ENCODE data around the gene FGD6.
"Not testable (repeated sequence)": the region's sequence is repeated elsewhere in the genome, so short reads cannot be mapped to it uniquely, and the experiment has no call there.

Gene FGD6

DNA sequence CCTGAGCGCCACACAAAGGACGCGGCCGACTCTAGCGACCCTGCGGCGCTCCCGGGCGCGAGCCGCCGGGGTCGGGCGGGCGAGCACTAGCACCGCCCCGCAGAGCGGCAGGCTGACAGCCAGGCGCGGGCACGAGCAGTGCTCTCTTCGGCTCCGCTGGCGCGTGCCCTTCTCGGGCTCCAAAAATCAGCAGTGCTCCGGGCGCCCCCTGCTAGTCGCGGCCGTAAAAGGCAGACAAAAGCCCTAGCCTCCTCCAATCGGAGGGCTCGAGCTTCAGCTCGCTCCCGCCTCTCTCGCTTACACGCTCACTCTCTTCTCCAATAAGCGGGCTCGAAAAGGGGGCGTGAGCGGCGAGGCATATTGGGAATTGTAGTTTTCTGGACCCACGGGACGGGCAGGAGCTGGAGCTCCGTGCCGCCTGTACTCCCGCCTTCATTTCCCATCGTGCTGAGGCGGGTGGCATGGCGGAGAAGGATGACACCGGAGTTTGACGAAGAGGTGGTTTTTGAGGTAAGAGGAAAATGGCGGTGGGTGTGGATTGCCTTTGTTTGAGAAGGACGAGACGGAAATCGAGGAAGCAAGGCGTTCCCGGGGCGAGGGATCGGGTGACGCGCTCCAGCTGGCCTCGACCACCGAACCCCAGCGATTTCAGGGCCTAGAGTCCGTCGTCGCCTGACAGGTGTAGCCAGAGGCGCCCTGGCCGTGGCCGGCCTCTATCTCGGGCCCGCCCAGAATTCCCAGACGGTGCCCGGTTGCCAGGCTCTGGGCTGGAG, at the start of gene FGD6, which contains the start of gene VEZT:
Gene FGD6 (minus strand): TSS at position 91 of the 773 bp plus-strand sequence. CDS start 227 bp downstream, outside the sequence.
Gene VEZT (plus strand): TSS at position 431 of the 773 bp plus-strand sequence. CDS start 44 bp downstream, at position 475.
- DNase-seq (ENCODE audit: low read depth, low spot score): peak; percentile 94
- H3K27ac ChIP-seq: peak within 1 kb of the TSS; percentile 94

DNA sequence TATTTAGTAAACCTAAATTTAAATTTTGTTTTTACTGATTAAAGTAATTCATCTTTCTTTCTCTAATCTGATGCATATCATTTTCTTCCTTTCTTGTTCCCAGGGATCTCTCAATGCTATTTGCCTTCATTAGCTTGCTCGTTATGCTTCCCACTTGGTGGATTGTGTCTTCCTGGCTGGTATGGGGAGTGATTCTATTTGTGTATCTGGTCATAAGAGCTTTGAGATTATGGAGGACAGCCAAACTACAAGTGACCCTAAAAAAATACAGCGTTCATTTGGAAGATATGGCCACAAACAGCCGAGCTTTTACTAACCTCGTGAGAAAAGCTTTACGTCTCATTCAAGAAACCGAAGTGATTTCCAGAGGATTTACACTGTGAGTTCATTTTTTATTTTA, 49.0 kb upstream of the FGD6 start:
- no peak for DNase-seq (ENCODE audit: low read depth, low spot score)
- no peak overlapping the region for H3K27ac ChIP-seq

DNA sequence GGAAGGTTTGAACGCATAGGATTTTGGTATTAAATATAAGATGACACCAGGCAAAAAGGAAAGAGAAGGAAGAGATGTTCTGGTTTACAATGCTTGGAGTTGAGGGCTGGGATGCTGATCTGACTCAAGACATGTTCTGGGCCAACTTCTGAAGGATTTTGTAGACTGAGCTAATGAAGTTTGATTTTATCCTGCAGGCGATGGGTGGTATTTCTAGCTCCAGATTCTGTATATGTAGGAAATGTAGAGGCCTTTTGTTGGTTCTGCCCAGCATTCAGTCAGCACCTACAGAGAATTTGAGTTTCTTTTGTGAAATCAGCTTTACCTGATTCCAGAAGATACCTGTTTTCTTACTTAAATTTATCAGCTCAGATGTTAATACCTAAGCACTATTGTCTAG, 48.5 kb upstream of the FGD6 start:
- DNase-seq (ENCODE audit: low read depth, low spot score): no peak
- H3K27ac ChIP-seq: no peak overlapping the region

DNA sequence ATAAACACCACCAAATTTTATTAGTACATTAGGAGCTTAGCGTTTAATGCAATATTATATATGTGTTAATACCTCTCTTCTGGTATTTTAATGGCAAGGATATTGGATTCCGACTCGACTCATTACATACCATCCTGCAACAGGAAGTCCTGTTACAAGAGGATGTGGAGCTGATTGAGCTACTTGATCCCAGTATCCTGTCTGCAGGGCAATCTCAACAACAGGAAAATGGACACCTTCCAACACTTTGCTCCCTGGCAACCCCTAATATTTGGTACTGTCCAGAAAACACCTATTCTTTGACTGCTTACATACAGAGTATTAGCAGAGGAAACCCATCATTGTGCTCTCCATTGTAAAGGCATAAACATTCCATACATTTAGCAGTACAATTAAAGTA, 45.5 kb upstream of the FGD6 start:
- no peak for DNase-seq (ENCODE audit: low read depth, low spot score)
- H3K27ac ChIP-seq: no peak overlapping the region

DNA sequence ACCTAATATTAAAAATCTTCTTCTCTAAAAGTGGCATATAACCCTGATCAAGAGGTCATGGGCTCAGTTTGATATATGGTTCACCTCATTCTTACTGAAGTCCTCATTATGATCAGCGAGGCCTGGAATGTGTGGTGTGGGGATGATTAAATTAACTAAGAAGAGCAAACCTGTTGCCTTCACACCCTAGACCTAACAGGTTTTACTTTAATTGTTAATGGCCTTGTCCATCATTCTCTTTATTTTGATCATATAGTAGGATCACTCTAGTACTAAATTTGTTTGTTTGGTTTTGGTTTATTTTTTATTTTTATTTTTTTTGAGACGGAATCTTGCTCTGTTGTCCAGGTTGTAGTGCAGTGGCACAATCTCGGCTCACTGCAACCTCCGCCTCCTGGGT, 43.8 kb upstream of the FGD6 start:
- no peak for DNase-seq (ENCODE audit: low read depth, low spot score)

DNA sequence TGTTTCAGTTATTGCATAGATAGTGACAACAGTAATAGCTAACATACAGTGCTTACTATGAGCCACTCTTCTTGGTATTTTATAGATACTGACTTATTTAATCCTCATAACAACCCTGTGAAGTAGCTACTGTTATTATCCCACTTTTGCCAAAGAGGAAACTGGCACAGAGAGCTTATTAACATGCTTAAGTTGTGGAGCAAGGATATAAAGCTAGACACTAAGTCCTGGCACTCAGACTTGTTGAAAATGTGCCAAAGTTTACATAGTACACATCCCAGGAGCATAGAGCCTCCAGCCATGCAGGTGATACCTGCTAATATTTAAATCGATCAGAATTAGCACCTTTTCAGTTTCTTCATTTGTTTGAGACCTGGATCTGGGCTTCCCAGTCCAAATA, 42.1 kb upstream of the FGD6 start:
- DNase-seq (ENCODE audit: low read depth, low spot score): no peak
- no peak overlapping the region for H3K27ac ChIP-seq

More for the DNA sequence above, 43.8 kb upstream of the FGD6 start:
- H3K27ac ChIP-seq: no peak overlapping the region

DNA sequence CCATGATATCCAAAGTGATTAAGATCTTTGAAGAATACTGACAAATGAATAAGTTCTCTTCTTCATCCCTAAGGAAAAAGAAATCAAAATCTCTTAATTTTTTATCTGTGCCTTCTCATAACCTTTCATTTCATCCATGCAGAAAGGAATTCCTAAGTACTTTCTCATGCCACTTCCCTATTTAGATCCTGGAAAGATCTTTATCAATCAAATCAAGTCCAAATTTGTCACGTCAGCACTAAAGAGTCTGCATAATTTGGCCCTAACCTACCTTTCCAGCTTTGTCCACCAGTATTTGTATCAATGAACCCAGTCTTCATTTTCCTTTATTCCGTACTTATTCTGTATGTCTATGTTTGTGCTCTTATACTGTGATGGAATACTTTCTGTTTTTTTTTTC, 41.5 kb upstream of the FGD6 start:
- no peak for DNase-seq (ENCODE audit: low read depth, low spot score)
- peak overlapping the region; percentile 34 for H3K27ac ChIP-seq

DNA sequence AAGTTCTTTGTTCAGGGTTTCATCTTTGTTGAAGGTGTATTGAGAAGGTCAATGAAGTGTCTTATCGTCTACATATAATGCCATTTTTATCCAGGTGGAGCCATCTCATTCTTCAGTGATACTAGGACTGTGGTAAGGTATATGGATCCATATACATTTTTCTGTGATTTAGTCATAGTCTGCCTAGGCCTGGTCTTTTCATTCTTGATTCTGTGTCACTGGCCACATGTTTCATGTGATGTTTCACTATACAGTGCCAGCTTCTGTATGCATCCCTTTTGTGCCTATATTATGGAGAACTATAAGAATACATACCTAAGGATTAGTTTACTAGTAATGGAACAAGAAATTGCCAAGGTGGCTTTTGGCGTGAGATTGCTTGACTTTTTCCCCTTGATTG, 40.9 kb upstream of the FGD6 start:
- no peak for DNase-seq (ENCODE audit: low read depth, low spot score)
- peak overlapping the region; percentile 34 for H3K27ac ChIP-seq

DNA sequence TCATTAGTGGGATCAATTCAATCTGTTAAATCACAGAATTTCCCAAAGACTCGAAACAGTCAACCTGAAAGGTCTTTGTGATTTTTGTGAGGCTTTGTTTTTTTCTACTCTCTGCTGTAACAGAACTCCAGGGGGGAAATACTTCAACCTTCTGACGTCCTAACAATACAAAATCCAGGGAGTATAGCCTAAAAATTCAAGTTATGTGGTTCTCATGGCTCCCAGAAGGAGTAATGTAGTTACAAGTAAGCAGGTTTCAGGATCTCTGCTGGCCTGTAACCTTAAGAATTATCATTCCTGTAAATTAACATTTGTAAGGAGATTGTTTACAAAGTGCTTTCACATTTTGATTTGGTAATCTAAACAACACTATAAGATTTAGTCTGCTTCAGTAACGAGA, 40.3 kb upstream of the FGD6 start:
- peak overlapping the region; percentile 34 for H3K27ac ChIP-seq
- no peak for DNase-seq (ENCODE audit: low read depth, low spot score)

DNA sequence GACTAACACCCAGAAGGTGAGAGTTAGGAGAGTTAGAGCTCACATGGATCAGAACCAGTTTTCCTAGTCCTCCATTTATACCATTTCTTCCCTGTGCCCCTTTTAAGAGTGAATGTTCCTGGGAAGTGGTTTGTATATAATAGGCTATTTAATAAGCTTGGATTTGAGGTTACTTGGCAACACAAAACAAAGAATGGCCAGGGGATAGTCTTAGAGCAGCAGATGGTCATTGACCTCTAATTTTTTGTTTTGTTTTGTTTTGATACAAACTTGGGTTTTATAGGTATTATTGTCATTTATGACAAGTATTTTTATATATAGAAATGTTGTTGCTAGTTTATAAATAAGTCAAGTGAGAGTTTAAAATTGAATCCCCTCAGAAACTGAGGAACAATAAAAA, 36.1 kb upstream of the FGD6 start:
- H3K27ac ChIP-seq: no peak overlapping the region
- DNase-seq (ENCODE audit: low read depth, low spot score): no peak

DNA sequence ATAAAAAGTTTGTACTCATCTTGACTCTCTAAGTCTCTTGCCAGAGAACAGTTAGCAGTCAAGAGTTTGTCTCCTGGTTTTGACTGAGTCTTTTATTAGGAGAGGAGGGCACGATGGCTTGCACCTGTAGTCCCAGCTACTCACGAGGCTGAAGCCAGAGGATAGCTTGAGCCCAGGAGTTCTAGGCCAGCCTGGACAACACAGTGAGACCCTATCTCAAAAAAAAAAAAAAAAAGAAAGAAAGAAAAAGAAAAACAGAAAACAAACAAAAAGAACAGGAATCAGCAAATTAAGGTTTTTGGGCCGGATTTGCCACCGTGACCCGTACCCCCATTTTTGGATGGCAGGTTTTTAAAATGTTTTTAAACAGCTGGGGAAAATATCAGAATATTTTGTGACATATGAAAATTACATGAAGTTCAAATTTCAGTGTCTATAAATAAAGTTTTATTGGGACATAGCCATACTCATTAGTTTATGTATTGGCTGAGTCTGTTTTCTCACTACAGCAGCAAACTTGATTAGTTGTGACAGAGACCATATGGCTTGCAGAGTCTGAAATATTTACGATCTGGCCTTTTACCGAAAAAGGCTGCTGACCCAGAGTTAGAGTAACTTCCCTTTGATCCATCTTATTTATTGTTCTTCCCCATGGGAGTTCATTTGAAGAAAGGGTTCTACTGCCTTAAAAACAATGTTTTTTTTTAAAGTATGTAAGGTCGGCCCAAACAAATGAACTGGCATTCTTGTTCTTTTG, 31.5 kb upstream of the FGD6 start:
- no peak overlapping the region for H3K27ac ChIP-seq

DNA sequence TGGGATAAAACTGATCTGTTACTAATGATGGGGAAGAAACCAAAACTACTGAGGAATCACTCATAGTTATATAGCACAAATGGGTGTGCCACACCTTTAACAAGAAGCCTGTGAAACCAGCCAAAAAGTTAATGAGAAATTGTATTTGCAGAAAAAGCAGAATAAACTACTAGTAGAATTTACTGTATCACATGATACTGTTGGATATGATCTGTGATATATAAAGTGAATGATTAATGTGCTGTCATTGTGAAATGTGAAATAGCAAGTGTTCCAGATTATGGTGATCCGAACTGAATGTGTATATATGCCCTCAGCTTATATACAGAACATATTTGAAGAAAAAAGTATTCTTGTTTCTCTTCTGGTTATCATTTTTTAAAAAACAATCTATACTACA, 30.8 kb upstream of the FGD6 start:
- no peak for DNase-seq (ENCODE audit: low read depth, low spot score)
- no peak overlapping the region for H3K27ac ChIP-seq

More for the DNA sequence above, 31.5 kb upstream of the FGD6 start:
- DNase-seq (ENCODE audit: low read depth, low spot score): no peak

DNA sequence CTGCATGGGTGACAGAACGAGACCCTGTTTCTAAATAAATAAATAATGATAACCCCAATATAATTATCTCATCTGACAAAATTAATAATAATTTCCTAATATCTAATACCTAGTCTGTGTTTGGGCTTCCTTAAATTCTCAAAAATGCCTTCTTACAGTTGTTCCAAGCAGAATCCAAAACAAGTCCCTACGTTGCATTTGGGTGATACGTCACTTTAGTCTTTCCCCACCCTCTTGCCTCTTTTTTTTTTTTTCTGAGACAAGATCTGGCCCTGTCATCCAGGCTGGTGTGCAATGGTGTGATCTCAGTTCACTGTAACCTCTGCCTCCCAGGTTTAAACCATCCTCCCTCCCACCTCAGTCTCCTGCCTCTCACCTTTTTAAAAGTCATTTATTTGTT, 27.1 kb upstream of the FGD6 start:
- no peak for DNase-seq (ENCODE audit: low read depth, low spot score)
- no peak overlapping the region for H3K27ac ChIP-seq

DNA sequence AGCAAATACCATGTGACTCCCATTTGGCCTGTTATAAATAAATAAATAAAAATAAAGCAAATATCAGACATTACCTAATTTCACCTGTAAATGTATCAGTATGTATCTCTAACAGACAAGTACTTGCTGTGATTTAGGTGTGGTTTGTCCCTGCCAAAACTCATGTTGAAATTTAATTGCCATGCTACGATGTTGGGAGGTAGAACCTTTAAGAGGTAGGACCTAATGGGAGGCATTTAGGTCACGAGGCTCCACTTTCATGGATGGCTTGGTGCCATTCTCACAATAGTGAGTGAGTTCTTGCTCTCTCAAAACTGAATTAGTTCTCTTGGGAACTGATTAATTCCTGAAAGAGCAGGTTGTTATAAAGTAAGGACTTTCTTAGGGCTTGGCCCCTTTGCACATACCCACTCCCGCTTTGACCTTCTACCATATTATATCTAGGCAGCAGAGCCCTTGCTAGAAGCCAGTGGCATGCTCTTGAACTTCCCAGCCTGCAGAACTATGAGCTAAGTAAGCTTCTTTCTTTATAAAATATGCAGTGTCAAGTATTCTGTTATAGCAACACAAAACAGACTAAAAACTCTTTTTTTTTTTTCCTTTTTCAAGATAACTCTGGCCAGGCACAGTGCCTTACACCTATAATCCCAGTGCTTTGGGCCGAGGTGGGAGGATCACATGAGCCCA, 26.4 kb upstream of the FGD6 start:
- no peak for DNase-seq (ENCODE audit: low read depth, low spot score)
- no peak overlapping the region for H3K27ac ChIP-seq

DNA sequence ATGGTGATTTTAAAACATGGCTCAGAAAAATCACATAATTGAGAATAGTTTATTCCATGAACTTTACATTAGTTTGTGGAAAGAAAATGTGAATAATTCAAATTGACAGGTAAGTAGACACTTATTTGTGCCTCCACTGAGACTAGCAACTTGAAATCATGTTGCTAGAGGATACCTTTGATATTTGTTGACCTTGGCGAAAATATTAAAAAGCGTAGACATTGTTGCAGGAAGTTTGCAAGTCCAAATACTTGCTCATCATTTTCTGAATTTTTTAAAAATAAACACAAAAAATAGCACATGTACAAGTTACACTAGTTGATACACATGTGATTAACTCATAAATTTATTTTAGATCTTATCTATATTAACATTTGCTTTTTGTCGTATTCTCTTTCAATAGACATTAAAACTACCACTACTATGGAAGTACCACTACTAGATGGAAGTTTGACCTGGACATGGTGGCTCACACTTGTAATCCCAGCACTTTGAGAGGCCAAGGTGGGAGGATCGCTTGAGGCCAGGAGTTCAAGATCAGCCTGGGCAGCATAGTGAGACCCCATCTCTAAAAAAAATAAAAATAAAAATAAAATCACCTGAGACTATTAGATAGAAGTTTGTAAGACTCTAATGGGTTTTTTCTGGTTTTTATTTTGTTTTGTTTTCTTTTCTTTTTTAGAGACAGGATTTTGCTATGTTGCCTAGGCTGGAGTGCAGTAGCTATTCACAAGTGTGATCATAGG, 24.7 kb upstream of the FGD6 start:
- no peak for DNase-seq (ENCODE audit: low read depth, low spot score)
- no peak overlapping the region for H3K27ac ChIP-seq

DNA sequence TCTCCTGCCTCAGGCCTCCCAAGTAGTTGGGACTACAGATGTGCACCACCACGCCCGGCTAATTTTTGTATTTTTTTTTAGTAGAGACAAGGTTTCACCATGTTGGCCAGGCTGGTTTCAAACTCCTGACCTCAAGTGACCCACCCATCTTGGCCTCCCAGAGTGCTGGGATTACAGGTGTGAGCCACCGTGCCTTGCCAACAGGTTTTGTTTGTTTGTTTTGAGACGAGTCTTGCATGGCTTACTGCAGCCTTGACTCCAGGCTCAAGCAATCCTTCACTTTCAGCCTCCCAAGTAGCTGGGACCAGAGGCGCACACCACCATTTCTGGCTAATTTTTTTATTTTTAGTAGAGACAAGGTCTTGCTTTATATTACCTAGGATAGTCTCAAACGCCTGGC, 23.9 kb upstream of the FGD6 start:
- not testable (repeated sequence) for DNase-seq (ENCODE audit: low read depth, low spot score); H3K27ac ChIP-seq

DNA sequence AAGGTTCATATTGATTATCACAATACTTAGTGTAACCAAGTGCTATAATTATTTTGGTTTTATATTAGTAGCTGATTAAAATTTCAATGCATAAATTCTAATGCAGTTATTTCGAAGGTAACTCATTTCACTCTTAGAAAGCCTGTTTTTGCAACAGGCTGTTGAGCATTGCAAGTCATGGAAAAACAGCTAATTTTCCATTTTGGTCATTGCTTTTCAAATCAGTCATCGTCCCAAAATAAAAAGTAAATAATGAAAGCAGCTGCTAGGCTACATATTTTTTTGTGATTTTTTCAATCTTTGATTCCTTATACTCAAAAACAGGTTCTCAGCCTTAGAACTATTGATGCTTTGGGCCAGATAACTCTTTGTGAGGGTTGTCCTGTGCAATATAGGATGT, 23.3 kb upstream of the FGD6 start:
- no peak overlapping the region for H3K27ac ChIP-seq
- DNase-seq (ENCODE audit: low read depth, low spot score): no peak

DNA sequence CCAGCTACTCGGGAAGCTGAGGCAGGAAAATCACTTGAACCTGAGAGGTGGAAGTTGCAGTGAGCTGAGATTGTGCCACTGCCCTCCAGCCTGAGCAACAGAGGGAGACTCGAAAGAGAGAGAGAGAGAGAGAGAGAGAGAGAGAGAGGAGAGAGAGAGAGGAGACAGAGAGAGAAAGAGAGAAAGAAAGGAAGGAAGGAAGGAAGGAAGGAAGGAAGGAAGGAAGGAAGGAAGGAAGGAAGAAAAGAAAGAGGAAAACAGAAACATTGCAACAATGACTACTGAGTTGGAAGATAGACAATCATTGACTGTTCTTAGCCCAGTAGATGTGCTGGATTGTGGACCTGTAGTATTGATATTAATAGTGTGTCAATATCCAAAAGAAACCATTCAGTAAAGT, 22.6 kb upstream of the FGD6 start:
- DNase-seq (ENCODE audit: low read depth, low spot score); H3K27ac ChIP-seq: not testable (repeated sequence)

DNA sequence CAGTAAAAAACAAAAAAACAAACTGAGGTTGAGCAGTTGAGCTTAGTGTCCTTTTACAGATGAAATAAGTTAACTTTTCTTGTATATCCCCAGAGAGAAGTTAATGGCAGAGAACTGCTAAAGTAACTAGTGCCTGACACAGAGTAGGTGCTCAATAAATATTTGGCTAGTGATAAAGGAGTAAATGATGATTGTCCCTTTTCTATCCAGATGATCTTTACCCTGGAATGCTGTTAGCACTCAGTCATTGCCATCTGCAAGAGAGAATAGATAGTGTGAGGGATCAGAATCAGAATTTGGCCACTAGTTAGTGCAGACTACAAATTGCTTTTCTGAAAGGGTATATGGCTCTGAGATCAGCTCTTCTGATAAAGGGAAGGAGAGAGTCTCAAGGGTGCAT, 21.9 kb upstream of the FGD6 start:
- H3K27ac ChIP-seq: no peak overlapping the region
- DNase-seq (ENCODE audit: low read depth, low spot score): no peak

DNA sequence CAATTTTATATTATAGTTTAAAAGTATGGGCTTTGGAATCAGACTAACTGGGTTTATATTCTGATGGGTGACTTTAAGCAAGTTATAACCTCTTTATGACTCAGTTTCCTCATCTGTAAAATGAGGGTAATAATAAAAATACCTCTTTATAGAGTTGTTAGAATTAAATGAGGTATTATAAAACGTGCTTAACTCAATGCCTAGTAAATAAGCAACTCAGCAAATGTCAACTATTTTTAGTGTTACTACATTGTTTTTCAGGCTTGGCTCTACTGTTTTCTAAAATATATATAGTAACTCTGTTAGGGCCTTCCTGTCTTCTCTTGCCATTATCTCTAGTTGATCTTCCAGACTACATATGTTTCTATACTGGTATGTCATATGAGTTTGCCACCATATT, 20.9 kb upstream of the FGD6 start:
- no peak for DNase-seq (ENCODE audit: low read depth, low spot score)
- no peak overlapping the region for H3K27ac ChIP-seq
